NCI-H187 (cell line): ENCODE results near the gene GNPNAT1.
A peak's percentile ranks its signal among the peaks of the same experiment; 100 is the strongest.

Experiments used
- DNase-seq, 2 experiments: peaks; one replicate each; lab custom pipeline; 2025; lab: John Stamatoyannopoulos, UW

The GNPNAT1 gene

DNA sequence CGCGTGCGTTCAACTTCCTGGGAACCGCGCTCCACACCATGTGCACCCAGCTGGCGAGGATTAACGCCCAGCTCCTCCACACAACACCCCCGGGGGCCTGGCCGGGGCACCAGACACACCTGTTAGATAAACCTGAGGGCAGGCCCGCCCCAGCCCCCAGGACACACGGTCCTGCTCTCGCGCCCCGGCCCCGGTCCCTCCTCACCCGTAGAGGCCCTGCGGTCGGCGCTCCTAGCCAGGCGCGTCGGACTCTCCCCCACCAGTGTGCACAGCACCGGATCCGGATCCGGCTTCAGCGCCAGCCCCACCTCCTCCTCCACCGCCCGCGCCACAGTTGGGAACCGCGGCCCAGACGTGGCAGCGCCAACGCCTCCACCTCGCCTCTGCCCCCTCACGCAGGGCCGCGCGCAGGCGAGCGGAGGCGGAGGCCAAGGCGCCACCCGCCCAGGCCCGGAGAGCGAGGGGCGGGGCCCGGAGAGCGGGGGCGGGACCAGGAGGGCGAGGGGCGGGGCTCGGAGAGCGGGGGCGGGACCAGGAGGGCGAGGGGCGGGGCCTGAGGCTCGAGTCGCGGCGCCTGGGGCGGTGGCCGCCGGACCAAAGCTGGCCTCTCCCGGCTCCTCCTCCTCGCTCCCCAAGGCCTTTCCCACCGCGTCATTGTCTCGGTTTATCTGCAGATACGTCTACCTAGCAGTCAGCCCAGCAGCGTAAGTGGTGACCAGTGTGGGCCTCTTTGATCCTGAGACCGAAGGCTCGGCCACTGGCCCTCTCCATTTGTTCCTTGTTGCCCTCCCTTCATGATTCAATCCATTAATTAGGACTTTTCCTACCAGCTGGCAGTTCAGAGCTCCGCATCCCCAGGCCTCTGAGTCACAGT is at the start of gene GNPNAT1:
TSS of gene GNPNAT1 (minus strand) at position 385 of the 874 bp plus-strand sequence. CDS start 6,957 bp downstream, outside the sequence.
- DNase-seq = peak; percentile 87 to 92

DNA sequence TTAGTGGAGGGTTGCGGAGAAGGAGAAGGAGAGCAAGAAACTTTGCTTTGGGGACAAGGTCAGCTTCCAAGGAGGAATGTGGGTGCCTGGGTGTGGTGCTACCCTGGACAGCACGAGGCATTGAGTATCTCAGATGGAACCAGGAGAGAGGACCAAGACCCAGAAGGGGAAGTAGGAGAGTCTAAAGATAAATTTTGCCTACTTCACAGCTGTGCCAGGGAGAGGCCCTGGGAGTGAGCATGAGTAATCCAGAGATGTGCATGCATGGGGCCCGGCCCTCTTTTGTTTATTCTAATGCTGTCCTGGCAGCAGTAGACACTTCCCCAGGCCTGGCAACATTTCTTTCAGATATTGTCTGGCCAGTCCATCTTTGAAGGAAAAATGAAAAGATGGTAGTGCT is 49.5 kb upstream of the GNPNAT1 start:
- no peak for DNase-seq

DNA sequence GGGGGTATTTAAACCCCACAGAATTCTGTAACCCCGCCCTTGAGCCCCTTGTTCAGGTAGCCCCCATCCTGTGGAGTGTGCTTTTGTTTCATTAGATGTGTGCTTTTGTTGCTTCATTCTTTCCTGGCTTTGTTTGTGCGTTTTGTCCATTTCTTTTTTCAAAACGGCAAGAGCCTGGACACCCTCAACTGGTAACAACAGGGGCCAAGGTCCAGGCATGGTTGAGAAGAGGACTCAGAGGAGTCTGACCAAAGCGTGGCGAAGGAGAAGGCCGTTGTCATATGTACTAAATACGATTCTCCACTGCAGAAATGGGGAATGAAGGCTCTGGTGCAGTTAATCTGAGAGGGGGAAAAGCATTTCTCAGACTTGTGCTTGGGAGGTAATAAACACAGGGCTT is 46.0 kb upstream of the GNPNAT1 start:
- no peak for DNase-seq

DNA sequence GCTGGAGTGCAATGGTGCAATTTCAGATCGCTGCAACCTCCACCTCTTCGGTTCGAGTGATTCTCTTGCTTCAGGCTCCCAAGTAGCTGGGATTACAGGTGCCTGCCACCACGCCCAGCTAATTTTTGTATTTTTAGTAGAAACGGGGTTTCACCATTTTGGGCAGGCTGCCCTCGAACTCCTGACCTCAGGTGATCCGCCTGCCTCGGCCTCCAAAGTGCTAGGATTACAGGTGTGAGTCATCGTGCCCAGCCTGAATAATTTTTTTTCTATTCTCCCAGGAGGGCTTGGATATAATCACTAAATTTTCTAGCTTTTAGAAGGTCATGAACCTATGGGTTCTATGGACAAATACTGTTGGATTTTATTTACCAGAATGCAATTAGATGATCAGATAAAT is 44.7 kb upstream of the GNPNAT1 start:
- no peak for DNase-seq

DNA sequence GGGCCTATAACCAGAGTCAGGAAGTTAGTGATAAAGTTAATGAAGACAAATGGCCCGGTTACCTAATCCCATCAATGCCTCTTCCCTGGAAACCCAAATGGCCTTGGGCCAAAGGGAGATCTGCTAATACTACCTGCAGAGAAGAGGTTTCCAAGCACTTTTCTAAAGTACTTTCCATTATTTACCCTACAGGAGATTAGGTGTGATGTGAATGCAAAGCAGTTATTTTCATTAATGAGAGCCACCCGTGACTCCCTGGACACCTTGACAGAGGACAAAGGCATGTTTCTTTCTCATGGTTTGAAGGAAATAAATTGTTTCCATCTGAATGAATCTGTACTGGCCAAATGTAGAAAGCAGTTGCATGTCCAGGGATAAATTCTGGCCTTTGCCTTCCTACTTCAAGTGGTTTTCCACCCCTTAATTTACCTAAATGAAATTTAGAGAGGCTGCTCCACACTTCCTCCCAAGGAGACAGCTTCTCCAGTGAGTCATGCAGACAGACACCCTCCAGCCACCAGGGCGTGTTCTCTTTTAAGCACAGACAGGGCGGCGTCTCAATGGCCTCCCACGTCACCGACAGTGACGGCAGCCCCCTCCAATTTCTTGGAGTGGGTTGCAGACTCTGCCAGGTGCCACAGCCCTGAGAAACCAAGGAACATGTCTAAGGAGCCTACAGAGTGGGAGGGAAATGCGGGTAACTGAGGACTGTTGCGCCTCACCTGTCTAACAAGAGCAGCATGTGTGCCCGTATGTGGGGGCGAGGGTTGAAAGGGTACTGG is 43.9 kb upstream of the GNPNAT1 start:
- no peak for DNase-seq

DNA sequence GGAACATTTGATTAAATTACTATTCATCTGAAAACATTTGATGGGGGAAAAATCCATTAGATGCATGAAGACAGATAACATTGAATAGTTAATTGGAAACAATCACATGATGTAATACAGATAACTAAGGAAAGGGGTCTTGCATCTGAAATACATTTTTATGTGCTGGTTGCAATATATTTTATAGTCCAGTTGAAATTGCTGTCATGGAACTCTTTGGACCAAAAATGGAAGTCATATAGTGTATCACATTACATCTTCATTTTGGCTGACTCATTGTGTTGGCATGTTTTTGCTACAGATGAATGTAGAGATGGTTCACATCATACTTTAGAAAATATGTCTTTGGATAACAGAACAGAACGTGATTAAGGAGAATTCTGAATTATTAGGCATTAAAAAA is 43.0 kb upstream of the GNPNAT1 start:
- DNase-seq = no peak

DNA sequence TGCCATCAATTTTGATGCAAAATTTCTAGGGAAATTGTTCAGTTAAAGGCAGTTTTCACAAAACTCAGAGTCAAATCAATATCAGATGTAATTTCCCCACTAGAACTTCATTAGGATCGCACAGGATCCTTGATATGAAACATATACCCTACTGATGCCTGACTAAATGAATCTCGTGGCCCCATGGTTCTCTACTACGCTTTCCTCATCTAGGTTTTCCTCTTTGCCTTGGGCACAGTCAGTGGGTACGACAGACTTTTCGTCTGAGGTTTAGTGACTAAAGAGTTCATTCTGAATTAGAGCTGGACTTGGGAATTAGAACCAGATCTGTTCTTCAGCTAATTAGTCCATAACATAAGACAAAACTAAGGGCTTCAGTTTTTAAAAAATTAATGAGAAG is 42.5 kb upstream of the GNPNAT1 start:
- no peak for DNase-seq

DNA sequence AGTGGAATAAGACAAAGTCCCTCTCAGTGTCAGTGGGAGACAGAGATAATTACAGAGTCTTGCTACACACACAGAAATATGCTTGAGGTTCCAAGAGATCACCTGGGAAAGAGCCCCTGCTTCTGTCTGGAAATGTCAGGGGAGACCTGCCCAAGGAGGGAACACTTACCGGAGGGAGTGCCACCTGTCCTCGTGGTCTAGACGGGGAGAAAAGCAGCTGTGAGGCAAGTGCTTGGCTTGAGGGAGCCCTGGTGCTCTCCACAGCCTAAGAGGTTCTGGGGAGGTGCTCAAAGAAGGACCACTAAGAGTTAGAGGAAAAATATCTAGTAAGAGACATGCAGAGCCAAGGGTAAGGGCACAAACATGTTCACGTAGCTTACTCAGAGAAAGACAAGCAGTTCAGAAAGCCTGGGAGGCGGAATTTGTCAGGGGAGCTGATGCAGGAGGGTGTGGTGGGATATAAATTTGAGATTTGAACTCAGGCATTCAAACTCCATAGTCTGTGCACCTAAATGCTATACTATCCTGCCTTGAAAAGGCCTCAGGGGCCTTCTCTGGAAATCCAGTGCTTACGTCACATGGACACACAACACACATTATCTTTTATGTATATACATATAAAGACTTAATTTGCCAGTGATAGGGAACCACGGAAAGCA is 38.2 kb upstream of the GNPNAT1 start:
- no peak for DNase-seq

DNA sequence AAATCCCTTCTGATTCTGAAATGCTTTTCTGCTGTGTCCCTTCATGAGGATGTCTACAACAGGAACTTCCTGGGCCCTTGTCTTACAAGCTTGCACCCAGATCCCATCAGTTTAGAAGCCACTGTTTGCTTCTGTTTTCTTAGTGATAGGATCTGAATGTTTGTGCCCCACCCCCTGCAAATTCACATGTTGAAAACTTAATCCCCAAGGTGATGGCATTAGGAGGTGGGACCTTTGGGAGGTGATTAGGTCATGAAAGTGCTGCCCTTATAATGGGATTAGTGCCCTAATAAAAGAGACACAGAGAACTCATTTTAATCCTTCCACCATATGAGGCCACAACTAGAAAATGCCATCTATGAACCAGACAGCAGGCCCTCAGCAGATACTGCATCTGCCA is 36.0 kb upstream of the GNPNAT1 start:
- no peak for DNase-seq

DNA sequence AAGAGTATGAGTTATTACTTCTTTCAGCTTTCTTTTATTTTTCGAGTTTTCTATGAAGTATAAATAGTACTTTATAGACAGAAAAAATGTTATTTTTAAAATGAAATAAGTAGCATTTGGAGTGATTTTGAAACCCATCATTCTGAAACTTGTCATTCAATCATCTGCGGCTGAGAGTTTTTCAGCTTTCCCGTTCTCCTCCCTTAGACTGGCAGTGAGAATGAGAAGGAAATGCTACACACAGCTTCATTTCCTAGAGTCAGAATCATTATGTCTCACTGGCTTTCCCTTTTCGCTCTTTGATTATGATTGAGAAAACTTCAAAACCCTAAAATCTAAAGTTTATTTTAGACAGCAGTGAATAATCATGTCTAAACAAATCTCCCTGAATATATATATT is 33.7 kb upstream of the GNPNAT1 start:
- DNase-seq = no peak

DNA sequence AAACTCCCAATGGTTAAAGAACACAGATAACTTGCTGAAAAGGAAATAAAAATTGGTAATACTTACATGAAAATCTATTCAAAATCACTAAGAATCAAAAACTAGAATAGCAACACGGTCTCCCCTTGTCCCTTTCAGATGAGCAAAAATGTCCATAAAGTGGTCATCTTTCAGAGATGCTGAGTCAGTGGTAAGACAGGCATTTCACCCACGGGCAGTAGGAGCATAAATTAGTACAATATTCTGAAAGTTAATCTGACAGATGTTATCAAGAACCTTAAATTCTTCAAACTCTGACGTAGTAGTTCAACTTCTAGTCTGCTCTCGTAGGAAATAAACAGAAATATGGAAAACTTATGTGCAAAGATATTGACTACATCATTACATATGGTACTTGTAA is 33.1 kb upstream of the GNPNAT1 start:
- no peak for DNase-seq

DNA sequence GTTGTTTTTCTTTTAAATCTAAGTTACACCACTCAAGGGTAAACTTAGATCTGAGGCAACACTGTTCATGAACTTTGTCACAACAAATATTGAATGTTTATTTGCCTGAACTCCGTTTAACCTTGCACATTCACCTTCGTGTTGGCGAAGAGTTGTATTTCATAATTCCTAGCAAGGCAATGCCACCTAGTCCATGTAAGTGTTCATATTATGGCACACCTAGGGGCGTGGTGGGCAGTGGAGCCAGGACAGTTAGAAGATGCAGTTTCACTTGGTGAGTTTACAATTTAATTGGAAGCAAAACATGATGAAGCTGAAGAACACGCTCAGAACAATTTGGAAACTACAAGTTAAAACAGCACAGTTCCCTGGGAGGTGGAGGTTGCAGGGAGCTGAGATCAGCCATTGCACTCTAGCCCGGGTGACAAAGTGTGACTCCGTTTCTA is 30.4 kb upstream of the GNPNAT1 start:
- DNase-seq = no peak

DNA sequence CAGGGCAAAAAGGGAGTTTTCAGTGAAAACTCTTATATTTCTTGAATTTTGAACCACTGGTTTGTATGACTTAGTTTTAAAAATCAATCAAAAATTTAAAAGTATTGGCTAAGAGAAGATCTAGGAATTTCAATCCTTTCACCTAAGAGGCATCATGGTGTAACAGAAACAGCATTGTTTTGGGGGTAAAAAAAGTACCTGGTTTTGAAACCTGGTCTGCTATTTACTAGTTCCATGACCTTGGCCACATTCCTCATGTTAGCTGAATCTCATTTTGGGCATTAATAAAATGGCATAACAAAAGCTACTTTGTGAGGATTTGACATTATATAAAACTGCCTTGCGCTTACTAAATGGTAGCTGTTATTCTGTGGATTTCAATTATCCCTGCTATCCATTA is 16.7 kb upstream of the GNPNAT1 start:
- DNase-seq = no peak

DNA sequence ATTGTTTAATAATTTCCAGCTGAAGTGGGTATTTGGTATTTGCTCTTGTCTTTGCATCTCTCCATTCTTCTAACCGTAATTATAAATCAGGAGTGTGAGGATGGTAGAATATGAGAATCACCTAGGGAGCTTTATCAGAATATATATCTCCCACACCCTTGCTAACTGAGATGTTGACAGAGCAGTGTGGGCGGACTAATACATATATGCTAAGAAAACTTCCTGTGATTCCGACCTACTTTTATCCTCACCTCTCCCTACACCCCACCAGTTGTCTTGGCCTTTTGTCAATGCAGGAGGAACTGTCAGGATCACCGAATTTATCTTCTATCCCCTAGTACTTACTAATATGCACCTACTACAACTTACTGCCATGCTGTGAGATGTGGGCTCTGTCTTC is 14.7 kb upstream of the GNPNAT1 start:
- no peak for DNase-seq

DNA sequence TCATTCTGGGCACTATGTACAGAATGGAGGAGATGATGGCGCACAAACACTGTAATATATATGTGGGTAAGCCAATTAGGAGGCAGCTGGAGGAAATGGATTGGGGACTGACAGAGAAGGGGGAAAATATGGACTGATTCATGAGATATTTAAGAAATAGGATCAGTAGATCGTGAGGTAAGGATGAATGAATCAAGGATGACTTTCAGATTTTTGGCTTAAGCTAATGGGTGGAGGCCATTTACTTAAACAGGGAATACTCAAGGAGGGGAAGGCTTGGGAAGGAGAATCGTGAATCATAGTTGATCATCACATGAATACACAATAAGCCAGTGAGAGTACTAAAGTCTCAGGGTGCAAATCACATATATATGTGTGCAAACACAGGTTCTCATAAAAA is 11.2 kb upstream of the GNPNAT1 start:
- DNase-seq = no peak

DNA sequence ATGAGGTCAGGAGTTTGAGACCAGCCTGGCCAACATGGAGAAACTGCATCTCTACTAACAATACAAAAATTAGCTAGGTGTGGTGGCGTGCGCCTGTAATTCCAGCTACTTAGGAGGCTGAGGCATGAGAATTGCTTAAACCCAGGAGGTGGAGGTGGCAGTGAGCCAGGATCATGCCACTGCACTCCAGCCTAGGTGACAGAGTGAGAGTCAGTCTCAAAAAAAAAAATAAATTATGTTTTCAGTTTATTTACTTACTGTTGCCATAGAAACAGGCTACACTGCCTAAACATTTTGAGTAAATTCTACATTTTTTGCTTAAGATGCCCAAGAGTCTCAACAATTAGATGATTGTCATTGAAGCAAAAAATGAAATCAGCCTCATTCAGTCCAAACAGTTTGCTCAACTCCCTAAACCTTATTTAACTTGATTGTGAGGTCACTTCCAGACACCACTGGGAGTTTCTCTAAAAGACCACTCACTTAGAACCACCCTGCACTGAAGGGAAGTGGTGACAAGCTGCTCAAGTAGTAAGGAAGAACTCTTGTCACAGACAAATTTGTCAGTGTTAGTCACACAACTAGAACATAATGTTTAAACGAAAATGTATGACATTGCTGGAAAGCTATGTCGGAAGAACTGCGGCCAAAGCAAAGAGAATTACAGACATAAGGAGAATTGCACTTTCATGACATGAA is 9.8 kb upstream of the GNPNAT1 start:
- DNase-seq = no peak

DNA sequence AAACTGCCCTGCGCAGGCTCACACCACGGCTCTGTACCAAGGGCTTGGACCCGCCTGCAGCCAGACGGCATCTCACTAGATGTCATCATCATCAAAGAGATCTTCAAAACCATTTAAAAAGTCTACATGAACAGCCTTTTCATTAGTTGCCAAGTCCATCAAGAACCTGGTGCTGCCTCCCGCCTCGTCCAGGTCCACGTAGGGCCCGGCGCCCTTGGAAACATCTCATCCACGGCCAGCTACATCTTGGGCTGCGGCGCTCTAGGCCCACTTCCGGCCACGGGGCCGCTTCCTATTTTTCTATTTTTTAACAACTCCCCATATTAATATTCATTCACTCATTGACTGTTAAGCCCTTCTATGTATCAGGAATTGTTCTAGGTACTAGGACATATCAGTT is 7.4 kb upstream of the GNPNAT1 start:
- DNase-seq = no peak

DNA sequence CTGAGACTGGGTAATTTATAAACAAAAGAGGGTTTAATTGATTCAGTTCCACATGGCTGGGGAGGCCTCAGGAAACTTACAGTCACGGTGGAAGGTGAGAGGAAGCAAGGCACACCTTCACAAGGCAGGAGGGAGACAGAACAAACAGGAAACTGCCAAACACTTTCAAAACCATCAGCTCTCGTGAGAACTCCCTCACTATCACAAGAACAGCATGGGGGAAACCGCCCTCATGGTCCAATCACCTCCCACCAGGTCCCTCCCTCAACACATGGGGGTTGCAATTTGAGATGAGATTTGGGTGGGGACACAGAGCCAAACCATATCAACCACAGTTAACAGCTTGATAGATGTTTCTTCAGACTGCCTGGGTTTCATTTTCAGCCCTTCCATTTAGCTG is 6.2 kb upstream of the GNPNAT1 start:
- no peak for DNase-seq

DNA sequence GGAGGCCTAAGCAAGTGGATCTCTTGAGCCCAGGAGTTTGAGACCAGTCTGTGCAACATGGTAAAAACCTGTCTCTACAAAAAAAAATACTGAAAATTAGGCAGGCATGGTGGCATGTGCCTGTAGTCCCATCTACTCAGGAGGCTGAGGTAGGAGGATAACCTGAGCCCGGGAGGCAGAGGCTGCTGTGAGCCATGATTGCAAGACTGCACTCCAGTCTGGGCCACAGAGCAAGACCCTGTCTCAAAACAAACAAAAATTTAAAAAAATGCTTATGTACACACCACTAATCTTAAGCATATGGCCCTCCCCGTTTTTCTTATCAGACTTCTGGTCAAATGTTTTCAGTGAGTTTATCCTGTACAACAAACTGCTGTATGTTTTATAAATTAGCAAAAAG is 1.7 kb upstream of the GNPNAT1 start:
- no peak for DNase-seq

DNA sequence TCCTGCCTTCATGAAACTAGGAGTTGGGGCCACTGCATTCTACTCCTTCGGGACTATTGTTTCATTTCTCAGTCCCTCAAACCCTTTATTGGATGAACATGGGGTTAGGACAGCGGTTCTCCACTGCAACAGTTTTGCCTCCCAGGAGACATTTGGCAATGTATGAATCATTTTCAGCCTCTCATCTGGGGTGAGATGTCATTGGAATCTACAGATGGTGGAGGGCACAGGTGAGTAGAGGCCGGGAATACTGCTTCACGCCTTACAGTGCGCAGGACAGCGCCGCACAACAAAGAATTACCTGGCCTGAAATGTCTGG is 649 bp upstream of the GNPNAT1 start:
- DNase-seq = no peak

DNA sequence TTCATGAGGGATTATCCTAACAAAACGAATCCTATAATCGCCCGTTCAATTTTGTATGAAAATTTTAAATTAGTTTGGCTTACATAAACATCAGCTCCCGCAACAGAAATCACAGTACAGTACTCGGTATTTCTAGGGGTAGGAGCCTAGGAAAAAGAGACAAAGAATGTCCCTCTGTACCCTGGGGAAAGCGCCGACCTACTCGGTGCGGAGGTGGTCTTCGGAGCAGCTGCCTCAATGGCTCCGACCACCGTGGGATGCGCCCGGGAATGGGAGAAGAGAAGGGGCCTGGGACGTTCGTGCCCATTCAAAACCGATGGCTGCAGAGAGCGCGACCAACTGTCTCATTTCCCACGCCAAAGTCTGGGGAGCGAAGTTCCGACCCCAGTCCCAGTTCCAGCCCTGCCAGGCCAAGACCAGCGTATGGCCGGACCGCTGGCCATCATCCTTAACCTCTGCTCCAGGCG is 618 bp downstream of the GNPNAT1 start:
- DNase-seq = no peak
